Colon (tissue), 2 donors: Measurements from ENCODE around the gene SLC2A4.
"Not testable (repeated sequence)": the region's sequence is repeated elsewhere in the genome, so short reads cannot be mapped to it uniquely, and the experiment has no call there.

Experiments used
- FAIRE-seq: peaks from 2 replicates; lab custom pipeline; 2012; peaks lifted over from hg19 to GRCh38; lab: Jason Lieb, UNC
- donor health status: control.
- donor health status: control.

The SLC2A4 gene

GRCh38 chr17:7324438-7324779 is 42.9 kb downstream of the SLC2A4 start:
- no peak for FAIRE-seq

- FAIRE-seq, result no peak
Measured at GRCh38 chr17:7325031-7325528, 43.6 kb downstream of the SLC2A4 start.

- no peak for FAIRE-seq
Measured at GRCh38 chr17:7326186-7326585, 44.7 kb downstream of the SLC2A4 start.

GRCh38 chr17:7327056-7327455 is 45.5 kb downstream of the SLC2A4 start:
- FAIRE-seq, result no peak

- FAIRE-seq, result no peak
Measured at GRCh38 chr17:7327501-7327900, 46.0 kb downstream of the SLC2A4 start.

GRCh38 chr17:7328009-7328408 is 46.5 kb downstream of the SLC2A4 start:
- FAIRE-seq, result no peak

- FAIRE-seq, result no peak
Measured at GRCh38 chr17:7328840-7329373, 47.4 kb downstream of the SLC2A4 start, which contains the start of gene NEURL4. TSS of gene NEURL4 (minus strand) at chr17:7329335. CDS start at chr17:7329312, 23 bp downstream.

GRCh38 chr17:7329374-7329996 is 48.0 kb downstream of the SLC2A4 start:
- peak; percentile 53 for FAIRE-seq

GRCh38 chr17:7329997-7330637 is 48.6 kb downstream of the SLC2A4 start:
- FAIRE-seq, result no peak

- FAIRE-seq, result no peak
Measured at GRCh38 chr17:7330638-7331015, 49.1 kb downstream of the SLC2A4 start.

- no peak for FAIRE-seq
Measured at GRCh38 chr17:7332111-7332510, 50.6 kb downstream of the SLC2A4 start.

- FAIRE-seq, result not testable (repeated sequence)
Measured at GRCh38 chr17:7332600-7333069, 51.1 kb downstream of the SLC2A4 start.

- FAIRE-seq, result no peak
Measured at GRCh38 chr17:7334938-7335538, 53.5 kb downstream of the SLC2A4 start.

GRCh38 chr17:7335765-7336164 is 54.2 kb downstream of the SLC2A4 start:
- not testable (repeated sequence) for FAIRE-seq

- FAIRE-seq, result no peak
Measured at GRCh38 chr17:7336240-7337175, 55.0 kb downstream of the SLC2A4 start, which contains the start of gene ACAP1. TSS of gene ACAP1 (plus strand) at chr17:7336529. CDS start at chr17:7336735, 206 bp downstream.

GRCh38 chr17:7337600-7337999 is 56.1 kb downstream of the SLC2A4 start:
- not testable (repeated sequence) for FAIRE-seq
